KMS-11 (cell line): ENCODE results near the gene AGAP1.

Experiments used
- H2AFZ ChIP-seq: fragments of 200-600 bp; sonication (generic); 2 replicates; pipeline ENCODE4 v1.6.1; 2016; ENCODE audit warnings: antibody characterized with exemption, mixed run types, low read depth
- H3K27ac ChIP-seq: fragments of 200-600 bp; sonication (generic); 2 replicates; pipeline ENCODE4 v1.6.1; 2016; ENCODE audit warnings: mild to moderate bottlenecking, mixed run types
- H3K27me3 ChIP-seq: fragments of 200-600 bp; sonication (generic); 2 replicates; pipeline ENCODE4 v1.6.1; 2017; ENCODE audit warnings: mild to moderate bottlenecking, low read depth, mixed run types, moderate library complexity; ENCODE audit not compliant: insufficient read depth
- H3K36me3 ChIP-seq: fragments of 200-600 bp; sonication (generic); 2 replicates; pipeline ENCODE4 v1.6.1; 2017; ENCODE audit warnings: mild to moderate bottlenecking, mixed run types; ENCODE audit not compliant: insufficient read depth
- H3K4me1 ChIP-seq: fragments of 200-600 bp; sonication (generic); 2 replicates; pipeline ENCODE4 v1.6.1; 2016; ENCODE audit warnings: mild to moderate bottlenecking, low read depth, mixed run types; ENCODE audit not compliant: poor library complexity, severe bottlenecking
- H3K4me2 ChIP-seq: fragments of 200-600 bp; sonication (generic); 2 replicates; pipeline ENCODE4 v1.7.0; 2016; ENCODE audit warnings: mild to moderate bottlenecking, mixed run types
- H3K4me3 ChIP-seq: fragments of 200-600 bp; sonication (generic); IDR thresholded peaks from 2 replicates; pipeline ENCODE4 v1.6.1; 2017; ENCODE audit warnings: low read depth, low read length, mixed read lengths; ENCODE audit not compliant: insufficient read depth
- H3K79me2 ChIP-seq: fragments of 200-600 bp; sonication (generic); 2 replicates; pipeline ENCODE4 v1.6.1; 2016; ENCODE audit warnings: low read depth, mixed run types; ENCODE audit not compliant: insufficient read depth
- H3K9ac ChIP-seq: fragments of 200-600 bp; sonication (generic); 2 replicates; pipeline ENCODE4 v1.6.1; 2016; ENCODE audit warnings: mild to moderate bottlenecking, mixed run types
- H4K20me1 ChIP-seq: fragments of 200-600 bp; sonication (generic); 2 replicates; pipeline ENCODE4 v1.6.1; 2016; ENCODE audit warnings: mild to moderate bottlenecking, mixed run types; ENCODE audit not compliant: insufficient read depth
- CTCF ChIP-seq: fragments of 200-600 bp; sonication (generic); conservative IDR thresholded peaks from 2 replicates; pipeline ENCODE4 v1.6.1; 2017; ENCODE audit warnings: low read depth, mild to moderate bottlenecking, antibody characterized with exemption, low read length, moderate library complexity, mixed read lengths

Gene AGAP1

GRCh38 chr2:235688511-235689426, 194.9 kb downstream of the AGAP1 start:
- Histone ChIP-seq H3K4me1 (no peaks in the 10 kb centered on the region), H3K4me3 (no peak overlapping the region), H4K20me1 (no peaks in the 10 kb centered on the region), H3K9ac (no peak overlapping the region), H3K79me2 (peaks cover 23% of the 10 kb centered on the region; the same call in 1 of the 2 replicates), H2AFZ (no peak overlapping the region), H3K27ac (no peak overlapping the region), H3K27me3 (no peaks in the 10 kb centered on the region), H3K4me2 (no peak overlapping the region), H3K36me3 (no peaks in the 10 kb centered on the region)
- no peak for TF ChIP-seq CTCF

GRCh38 chr2:235689427-235689853, 195.6 kb downstream of the AGAP1 start:
- no peaks in the 10 kb centered on the region for H3K27me3 ChIP-seq
- no peaks in the 10 kb centered on the region for H3K36me3 ChIP-seq
- no peak overlapping the region for H3K27ac ChIP-seq
- no peak for TF ChIP-seq CTCF
- no peak overlapping the region for H3K4me2 ChIP-seq
- H2AFZ ChIP-seq: no peak overlapping the region
- H4K20me1 ChIP-seq: no peaks in the 10 kb centered on the region
- H3K9ac ChIP-seq: no peak overlapping the region
- H3K79me2 ChIP-seq: peaks cover 21% of the 10 kb centered on the region; the same call in 1 of the 2 replicates
- H3K4me3 ChIP-seq: no peak overlapping the region
- H3K4me1 ChIP-seq: no peaks in the 10 kb centered on the region

GRCh38 chr2:235690082-235690808, 196.4 kb downstream of the AGAP1 start:
- H3K79me2 ChIP-seq: peaks cover 18% of the 10 kb centered on the region; the same call in 1 of the 2 replicates
- no peak overlapping the region for H3K9ac ChIP-seq
- no peak overlapping the region for H3K27ac ChIP-seq
- H3K27me3 ChIP-seq: no peaks in the 10 kb centered on the region
- H3K36me3 ChIP-seq: no peaks in the 10 kb centered on the region
- H3K4me1 ChIP-seq: no peaks in the 10 kb centered on the region
- no peaks in the 10 kb centered on the region for H4K20me1 ChIP-seq
- no peak overlapping the region for H3K4me3 ChIP-seq
- H2AFZ ChIP-seq: no peak overlapping the region
- H3K4me2 ChIP-seq: no peak overlapping the region
- TF ChIP-seq CTCF: no peak

GRCh38 chr2:235690809-235691450, 197.1 kb downstream of the AGAP1 start:
- Histone ChIP-seq H4K20me1 (no peaks in the 10 kb centered on the region), H3K79me2 (peaks cover 22% of the 10 kb centered on the region; the same call in 1 of the 2 replicates), H3K4me3 (no peak overlapping the region), H3K9ac (no peak overlapping the region), H3K27ac (no peak overlapping the region), H3K36me3 (no peaks in the 10 kb centered on the region), H3K4me1 (no peaks in the 10 kb centered on the region), H2AFZ (no peak overlapping the region), H3K27me3 (no peaks in the 10 kb centered on the region), H3K4me2 (no peak overlapping the region)
- TF ChIP-seq CTCF: no peak
